GM18502 (cell line): ENCODE data around the gene OXER1.

Experiments used
- ATAC-seq: cut with Tn5 transposase; IDR thresholded peaks from one replicate; pipeline ENCODE4 v1.9.1; 2021; ENCODE audit warnings: mild to moderate bottlenecking; ENCODE audit not compliant: unreplicated experiment, poor library complexity

Gene OXER1

DNA sequence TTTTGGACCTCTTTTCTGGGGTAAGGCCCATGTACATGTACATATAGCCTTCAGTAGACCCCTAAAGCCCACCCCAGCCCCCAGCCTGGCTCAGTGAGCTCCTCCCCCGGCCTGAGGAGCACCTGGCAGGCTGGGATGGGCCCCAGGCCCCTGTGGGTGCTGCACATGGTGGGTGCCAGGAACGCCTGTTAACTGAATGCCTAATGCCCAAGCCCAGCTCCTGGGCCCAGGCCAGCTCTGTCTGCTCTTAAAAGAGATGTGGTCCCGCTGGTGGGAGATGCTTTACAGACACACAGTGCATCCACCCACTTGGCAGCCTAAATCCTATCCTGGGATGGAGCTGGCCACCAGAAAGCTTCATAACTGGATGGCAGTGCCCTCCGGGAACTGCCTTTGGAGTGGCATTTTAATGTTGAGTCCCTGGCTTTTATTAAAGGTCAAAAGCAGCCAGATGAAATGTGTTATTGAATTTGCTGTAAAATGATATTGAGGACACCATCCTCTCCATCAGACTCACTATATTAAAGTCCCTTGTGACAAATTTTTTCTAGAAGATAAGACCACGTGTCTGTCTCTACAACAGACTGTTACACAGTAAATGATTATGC lies 7.7 kb upstream of the OXER1 start:
- ATAC-seq: no peak

DNA sequence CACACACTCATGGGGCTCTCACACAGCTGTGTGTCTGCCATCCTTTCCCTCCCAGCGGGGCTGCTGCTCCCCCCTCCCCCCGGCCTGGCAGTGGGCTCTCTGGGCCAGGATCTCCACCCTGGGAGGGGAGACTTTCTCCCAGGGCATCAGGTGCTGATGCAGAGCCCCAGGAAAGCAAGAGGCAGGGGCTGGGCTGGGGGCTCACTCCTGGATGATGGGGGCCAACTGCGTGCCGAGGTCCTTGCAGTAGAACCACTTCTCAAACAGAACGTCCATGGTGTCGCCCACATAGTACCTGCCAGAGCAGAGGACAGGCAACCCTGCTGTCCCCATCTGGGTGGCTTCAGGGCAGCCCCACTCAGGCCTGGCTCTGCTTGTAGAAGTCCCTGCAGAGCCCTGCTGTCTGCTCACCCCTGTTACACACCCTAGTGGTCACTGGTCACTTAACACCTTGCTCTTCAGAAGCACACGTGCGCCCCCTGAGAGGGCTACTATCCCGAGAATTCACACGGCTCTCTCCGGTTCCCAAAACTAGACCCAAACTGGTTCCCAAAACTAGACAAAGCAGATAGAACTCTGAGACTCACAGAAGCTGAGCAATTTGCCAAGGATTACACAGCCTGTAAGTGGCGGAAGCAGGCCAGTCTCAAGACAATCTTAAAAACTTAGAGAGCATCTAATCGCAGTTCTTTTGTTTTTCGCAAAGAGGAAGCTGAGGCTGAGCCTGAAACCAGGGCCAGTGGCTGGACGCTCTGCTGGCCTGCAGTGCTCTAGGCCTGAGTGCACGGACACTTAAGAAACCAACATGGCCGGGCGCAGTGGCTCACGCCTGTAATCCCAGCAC lies 6.6 kb upstream of the OXER1 start:
- peak; percentile 56 for ATAC-seq

DNA sequence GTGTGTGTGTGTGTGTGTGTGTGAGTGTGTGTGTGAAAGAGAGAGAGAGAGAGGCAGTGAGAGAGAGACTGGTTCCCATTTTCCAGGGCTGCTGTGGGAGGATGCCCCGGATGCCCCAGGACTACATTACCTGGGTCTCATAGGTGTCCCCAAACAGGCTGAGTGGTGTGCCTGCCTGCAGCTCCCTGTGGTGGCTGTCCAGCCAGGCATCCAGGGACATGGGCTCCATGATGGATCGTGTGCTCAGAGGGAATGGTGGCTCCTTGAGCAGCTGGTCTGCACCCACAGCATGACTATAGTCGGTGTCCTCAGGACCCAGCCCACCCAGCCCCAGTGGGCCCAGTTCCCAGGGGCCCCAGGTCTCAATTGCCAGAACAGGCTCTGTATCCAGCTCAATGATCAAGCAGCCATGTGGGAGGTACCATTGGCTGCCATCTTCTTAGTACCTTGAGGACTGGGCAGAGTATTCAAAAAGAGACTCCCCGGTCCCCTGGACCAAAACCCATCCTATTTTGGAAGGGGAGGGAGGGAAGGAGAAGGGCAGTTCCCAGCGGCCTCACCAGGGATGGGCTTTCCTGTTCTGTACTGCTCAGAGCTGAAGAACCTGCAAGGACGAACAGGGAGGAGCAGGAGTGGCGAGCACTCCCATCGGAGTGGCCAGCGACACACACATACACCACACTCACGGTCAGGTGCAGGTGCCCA lies 5.8 kb upstream of the OXER1 start:
- no peak for ATAC-seq

DNA sequence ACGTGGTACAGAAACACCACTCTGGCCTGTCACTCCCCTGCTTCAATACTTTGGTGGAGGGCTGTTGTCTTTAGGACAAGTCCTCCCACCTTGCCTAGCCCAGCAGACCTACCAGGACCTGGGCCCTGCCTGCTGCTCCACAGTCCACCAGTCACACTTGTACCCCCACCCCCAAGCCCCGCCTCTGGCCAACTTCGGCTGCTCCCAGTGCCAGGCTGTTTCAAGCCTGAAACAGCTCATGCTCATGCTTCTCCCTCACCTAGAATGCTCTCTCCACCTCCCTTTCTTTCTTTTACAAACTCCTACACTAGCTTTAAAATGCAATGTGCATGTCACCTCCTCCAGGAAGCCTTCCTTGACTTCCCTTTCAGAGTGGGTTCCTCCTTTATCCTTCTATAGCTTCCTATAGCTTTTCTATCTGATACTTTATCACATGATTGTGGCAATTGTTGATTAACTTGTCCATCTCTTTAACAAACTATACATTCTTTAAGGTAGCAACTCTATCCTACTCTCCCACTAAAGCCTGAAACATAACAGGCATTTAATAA lies 4.8 kb upstream of the OXER1 start:
- no peak for ATAC-seq

DNA sequence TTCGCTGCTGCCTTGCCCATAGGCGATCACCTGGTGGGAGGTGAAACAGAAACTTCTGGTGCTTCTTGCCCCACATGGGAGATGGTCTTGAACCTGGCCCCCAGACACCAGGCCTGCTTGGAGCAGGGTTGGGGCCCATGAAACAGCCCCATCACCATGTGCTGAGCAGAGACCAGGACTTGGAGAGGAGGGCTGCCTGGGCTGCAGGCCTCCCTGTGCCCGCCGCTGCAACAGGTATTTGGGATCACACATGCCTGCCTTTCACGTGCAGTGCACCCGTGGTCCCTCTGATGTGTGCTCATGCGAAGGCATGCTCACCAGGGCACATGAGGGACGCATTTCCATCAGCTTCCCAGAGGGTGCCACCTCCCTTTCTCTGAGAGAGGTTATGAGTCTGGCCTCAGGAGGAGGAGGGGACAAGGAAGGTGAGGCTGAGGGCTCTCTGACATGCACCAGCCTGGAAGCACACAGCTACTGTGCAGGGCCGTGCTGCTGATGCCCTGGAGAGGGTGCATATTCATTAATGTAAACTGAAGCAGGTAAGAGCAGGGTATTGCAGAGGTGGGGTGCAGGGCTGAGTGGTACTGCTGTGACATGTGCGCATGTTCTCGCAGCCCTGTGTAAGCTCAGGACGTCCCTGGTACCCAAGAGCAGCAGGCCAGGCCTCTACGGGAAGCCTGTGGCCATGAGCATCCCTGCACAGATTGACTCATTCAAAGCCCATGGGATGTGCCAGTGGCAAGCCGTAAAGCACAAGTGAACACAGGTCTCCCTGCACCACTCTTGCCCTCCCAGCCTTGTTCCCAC lies 4.2 kb upstream of the OXER1 start:
- no peak for ATAC-seq

DNA sequence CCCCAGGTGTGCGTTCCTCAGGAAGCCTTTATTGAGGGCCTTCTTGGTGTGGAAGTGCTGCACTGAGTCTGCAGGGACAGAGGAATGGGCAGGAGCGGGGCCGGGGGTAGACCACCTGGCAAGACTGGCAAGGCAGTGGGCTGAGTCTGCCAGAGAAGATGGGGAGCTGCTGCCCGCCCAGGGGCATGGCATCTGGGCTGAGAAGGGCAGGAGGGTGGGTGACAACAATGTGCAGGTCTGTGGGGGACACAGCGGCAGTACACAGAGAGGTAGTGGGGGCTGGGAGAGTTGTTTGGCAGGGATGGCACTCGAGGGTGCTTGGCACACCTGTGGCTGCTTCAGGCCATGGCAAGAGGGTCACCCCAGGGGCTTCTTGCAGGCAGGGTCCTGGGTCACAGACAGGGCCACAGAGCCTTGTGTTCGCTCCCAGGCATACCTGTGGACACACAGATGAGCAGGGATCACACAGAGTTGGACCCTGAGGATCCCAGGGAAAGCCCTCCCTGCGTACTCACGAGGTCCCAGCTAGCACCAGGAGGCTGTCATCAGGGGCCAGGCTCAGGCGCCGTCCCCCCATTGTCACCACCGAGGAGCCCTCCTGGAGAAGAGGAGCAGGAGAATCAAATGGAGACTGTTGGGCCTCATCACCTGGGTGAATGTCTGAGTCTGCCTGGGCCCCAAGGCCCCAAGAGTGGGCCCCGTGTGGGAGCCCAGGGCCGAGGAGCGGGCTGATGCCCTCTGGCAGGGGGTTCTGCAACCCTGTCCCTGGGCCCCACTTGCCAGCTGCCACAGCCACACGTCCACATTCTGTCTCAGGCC lies 3.4 kb upstream of the OXER1 start:
- no peak for ATAC-seq

DNA sequence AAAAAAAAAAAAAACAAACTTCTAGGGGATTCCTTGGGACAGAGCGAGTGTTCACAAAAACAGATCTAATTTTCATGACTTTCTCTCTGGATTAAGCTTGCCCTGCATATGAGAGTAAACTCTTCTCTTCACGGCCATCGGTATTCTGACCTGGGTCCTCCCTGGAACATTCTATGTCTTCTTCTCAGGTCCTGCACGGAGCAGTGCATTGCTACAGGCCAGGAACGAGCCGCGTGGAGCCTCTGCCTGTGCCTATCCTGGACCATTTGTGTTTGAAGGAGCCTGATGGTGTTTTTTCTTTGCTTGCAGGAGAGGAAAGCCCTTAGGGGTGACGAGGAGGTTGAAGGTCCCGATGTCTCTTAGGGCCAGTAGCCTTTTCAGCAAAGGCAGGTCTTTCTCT lies 1.8 kb upstream of the OXER1 start:
- ATAC-seq: no peak

DNA sequence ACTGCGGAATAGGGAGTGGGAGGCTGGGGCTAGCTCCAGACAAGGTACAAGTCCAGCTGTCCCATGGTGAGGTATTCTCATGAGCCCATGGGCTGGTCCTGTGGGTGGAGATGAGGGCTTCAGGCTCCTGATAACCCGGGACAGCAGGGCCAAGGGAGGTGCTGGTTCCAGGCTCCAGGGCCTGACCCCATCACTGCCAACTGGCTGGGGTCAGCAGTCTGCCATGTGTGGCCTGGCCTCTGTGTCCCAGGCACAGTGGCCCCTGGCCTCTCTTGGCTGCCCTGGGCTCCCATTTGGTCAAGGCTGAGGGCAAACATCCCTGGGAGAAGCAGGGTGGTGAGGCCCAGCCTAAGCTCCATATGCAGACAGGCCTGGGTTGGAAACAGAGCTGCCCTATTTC lies 966 bp upstream of the OXER1 start:
- ATAC-seq: no peak

DNA sequence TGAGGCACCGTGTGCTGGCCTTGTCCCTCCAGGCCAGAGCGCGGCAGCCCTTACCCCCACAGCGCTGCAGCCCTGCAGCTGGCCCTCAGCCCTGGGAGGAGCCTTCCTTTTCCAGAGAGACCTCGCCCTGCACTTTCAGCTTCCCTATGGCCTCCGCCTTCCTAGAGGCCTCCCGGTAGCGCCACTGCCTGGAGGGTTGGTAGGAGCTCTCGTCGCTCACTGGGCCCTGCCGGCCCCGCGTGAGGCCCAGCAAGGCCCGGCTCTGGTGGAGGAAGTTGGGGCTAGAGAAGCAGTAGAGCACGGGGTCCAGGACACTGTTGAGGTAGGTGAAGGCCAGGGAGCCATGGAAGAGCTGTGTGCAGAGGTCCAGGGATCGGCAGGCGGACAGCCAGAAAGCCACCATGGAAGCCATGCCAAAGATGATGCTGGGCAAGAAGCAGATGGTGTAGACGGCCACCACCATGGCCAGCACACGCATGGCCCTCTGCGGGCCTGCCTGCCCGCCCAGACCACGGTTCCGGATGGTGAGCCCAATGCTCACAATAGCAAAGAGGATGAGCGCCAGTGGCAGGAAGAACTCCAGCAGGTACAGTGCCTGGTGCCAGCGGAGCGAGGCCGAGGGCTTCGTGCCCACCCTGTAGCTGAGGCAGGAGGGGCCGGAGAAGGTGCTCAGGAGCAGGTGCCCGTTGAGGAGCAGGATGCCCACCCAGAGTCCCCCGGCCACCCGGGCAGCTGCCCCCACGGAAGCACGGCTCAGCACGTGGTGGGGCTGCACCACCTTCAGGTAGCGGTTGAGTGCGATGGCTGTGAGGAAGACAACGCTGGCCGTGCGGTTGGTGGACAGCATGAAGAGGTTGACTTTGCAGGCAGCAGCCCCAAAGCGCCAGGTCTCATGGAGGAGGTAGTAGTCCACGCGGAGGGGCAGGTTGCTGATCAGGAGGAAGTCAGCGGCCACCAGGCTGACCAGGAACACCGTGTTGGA lies 821 bp downstream of the OXER1 start:
- no peak for ATAC-seq

DNA sequence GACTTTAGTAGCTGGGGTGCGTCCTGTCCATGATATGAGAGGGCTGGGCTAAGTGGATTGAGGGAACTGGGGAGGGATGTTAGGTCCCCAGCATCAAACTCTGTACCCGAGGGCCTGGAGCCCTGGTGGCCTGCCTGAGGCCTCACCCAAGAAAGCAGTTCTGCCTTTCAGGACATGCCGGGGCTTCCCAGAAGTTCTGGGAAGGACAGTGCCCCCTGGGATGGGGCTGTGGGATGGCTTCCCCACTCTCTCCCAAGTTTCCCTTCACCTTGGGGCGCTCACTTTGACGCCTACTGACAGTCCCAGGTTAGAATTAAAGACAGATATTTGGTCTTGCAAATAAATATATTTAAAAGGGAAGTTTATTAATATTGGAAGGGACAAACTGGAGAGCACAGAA lies 1.8 kb downstream of the OXER1 start:
- ATAC-seq: no peak

DNA sequence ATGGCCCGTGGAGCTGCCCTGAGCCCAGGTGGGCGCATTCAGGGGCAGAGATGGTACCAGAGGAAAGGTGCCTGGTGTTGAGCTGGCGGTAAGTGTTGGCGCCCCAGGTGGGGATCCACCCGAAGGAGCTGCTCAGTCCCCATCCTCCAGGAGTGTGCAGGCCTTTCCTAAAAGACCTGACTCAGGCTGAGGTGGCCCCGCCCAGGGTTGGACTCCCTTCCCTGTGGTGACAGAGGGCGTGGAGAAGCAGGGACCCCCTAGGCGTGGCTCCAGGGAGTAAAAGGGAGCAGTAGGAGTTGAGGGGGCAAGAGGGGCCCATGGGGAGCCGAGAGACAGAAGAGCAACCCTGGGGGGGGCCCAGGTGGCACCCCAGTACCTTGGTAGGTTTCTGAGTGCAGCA lies 2.4 kb downstream of the OXER1 start:
- no peak for ATAC-seq

DNA sequence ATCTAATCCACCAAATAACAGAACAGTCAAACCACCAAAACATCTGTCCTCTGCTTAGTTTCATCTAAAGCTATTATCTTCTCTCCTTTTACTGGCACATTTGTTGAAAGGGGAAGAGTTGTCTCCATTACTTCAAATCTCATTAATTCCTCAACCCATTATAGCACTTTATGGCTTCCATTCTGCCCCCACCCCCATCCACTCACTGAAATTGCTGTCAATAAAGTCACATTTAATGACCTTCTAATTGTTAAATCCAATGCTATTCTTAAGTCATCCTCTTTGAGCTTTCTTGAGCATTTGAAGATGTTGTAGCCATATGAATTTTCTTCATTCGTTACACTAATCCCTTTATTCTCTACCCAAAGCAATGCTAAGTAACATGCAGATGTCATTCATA lies 5.2 kb downstream of the OXER1 start:
- ATAC-seq: no peak

DNA sequence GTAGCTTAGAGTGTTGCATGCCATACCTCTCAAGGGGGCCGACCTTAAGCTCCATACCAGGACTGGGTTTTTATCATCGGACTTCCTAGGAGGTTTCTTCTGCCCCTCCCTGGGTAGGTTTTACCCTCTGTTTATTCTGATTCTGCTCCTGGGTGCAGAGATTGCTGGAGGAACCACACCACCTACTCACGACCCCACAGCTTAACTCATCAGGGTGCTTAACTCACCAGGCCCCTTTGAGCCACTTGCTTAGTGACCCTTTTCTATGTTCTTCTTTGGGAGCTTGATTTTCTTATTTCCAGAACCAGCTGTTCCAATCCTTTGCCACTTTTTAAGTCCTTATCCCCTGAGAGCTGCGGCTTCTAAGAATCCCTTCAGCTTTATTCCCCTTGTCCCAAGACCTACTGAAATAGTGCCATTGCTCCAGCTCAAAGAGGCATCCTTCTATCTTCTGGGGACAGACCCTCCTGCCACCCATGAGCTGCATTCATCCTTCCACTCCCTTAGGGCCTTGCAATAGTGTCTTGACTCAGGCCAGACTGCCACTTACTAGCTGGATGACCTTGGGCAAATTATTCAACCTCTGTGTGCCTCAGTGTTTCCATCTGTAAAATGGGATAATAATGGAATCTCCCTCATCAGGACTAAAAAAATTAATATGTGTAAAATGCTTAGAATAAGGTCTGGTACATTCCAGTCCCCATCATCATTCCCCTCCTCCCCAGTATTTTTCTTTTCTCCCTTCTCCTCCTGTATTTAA lies 5.8 kb downstream of the OXER1 start:
- no peak for ATAC-seq

DNA sequence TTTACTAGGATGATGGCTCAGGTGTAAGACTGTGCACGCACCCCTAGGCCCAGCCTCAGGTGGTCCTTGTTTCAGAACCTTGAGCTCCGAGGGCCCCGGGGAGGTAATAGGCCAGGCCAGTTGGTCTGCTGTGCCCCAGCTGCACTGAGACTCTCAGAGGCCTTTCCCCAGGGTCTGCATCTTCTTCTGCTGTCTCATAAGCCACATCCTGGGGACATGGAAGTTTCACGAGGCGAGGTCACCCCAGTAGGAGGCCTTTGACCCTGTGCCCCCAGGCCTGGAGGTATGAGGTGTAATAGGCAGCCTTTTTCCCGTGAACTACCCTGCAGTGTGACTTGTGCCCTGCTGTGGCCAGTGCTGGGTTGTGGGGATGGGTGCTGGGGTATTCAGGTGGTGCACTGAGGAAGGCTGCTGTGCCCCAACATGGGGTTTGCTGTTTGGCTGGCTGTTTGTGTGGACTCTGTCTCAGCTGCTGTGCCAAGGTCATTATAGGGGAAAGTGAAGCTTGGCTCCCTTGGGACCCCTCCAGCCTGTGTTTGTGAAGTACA lies 6.9 kb downstream of the OXER1 start:
- ATAC-seq: no peak

DNA sequence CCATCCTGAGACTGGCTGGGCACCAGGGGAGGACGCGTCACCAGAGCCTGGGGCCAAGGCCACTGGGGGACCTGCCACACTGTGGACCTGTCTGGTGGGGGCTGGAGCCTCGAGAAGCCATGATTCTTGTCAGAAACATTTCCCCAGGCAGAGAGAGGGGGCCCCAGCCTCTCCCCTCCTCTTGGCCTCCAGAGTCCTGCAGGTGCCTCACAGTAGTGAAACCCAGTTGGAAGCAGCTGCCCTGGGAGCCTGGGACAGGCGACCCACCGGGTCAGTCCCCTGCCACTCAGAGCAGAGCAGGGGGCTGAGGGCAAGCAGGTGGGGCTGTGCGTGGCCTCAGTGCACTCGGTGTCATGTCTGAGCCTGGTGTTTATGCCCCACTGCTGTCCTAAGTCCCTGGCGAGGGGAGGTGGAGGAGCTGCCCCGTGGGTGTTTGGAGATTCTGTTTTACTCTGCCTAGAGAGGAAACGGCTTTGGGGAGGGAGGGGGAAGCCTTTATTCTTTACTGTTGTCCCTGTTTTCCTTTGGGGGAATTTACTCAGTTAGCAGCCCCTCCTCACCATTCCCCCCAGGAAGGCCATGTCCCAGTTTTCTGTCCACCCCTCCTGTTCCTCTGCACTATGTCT lies 7.7 kb downstream of the OXER1 start:
- ATAC-seq: no peak

DNA sequence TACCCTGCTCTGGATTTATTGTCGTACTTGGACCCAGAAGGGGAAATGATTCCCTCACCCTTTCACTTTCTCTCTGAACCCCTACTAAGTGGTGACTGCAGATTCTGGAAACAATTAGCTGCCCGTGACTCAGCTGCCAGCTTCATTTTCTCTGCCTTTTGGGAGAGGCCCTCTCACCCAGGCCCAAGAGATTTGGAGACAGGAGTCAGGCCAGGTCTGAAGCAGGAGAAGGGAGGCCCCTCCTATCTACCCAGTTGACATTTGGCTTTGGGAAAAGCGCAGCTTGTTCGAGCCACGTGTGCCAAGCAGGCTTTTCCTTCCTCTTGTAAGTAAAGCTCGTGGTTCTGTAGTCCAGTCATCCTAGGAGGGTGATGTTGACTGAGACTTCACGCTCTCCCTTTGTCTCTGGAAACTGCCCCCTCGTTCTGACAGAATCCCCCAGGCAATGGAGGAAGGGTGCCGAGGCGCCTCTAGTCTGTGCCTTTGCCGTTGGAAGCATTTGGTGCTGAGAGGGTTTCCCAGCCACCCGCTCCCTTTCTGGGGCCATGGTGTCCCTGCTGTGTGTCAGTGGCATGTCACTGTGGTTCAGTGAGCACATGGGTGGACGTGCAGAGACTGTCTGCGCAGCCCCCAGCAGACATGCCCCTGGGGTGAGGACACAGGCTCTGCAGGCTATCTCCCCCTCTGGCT lies 8.6 kb downstream of the OXER1 start:
- no peak for ATAC-seq
